Suprapubic skin (tissue), 4 donors: ENCODE results near the gene TBXAS1. TPM values are rescaled to one million over a fixed set of nuclear protein-coding genes. Genes with fewer than 3 reads are reported as not detected.

ENCODE experiments used
- DNase-seq, 2 donors: peaks; one replicate each; pipeline ENCODE4 v3.0.0-alpha.2; 2019; ENCODE audit warnings: low spot score in 2 of 2
- H3K27ac ChIP-seq: fragments of 200-600 bp; sonication (generic); one replicate; pipeline ENCODE4 v1.5.1; 2019
- H3K27me3 ChIP-seq: fragments of 200-600 bp; sonication (generic); one replicate; pipeline ENCODE4 v1.5.1; 2019
- H3K36me3 ChIP-seq: fragments of 200-600 bp; sonication (generic); one replicate; pipeline ENCODE4 v1.5.1; 2019
- H3K4me1 ChIP-seq: fragments of 200-600 bp; sonication (generic); one replicate; pipeline ENCODE4 v1.5.1; 2019
- H3K4me3 ChIP-seq: fragments of 200-600 bp; sonication (generic); one replicate; pipeline ENCODE4 v1.5.1; 2019; ENCODE audit warnings: mild to moderate bottlenecking
- H3K9me3 ChIP-seq: fragments of 200-600 bp; sonication (generic); one replicate; pipeline ENCODE4 v1.5.1; 2019
- CTCF ChIP-seq, 2 donors: fragments of 200-600 bp in 1 of 2; fragments of 450-650 bp in 1 of 2; sonication (generic) in 1 of 2; IDR thresholded peaks; one replicate each; pipeline ENCODE4 v1.5.1; 2016 to 2019; ENCODE audit warnings: antibody characterized with exemption in 2 of 2, mild to moderate bottlenecking in 1 of 2, moderate library complexity in 1 of 2
- EP300 ChIP-seq: sonication (generic); formaldehyde crosslinking; IDR thresholded peaks from one replicate; pipeline ENCODE4 v1.6.1; 2017; ENCODE audit warnings: antibody characterized with exemption
- POLR2A ChIP-seq, 2 donors: fragments of 450-650 bp; IDR thresholded peaks; one replicate each; pipeline ENCODE4 v1.6.1; 2017; ENCODE audit warnings: antibody characterized with exemption in 2 of 2, mild to moderate bottlenecking in 2 of 2, moderate library complexity in 2 of 2
- POLR2AphosphoS5 ChIP-seq, 3 donors: sonication (generic); formaldehyde crosslinking; IDR thresholded peaks; one replicate each; pipeline ENCODE4 v1.6.1; 2017; ENCODE audit warnings: antibody characterized with exemption in 3 of 3
- WGBS: methylation state at CpG from one replicate; pipeline ENCODE4 v1.1.5; 2018; 5-methylcytosine and 5-hydroxymethylcytosine counted together
- total RNA-seq, 4 donors: library from RNA; depleted of rRNA; stranded (reverse); fragments of >200 nt; gene quantifications; one replicate each; pipeline ENCODE4 v1.1.0, GENCODE V29; 2016

The TBXAS1 gene
- total RNA-seq, 4 donors from 2014 or later, result 1.4 to 2.4 (median 2.1) TPM

- H3K27me3 ChIP-seq, result no peaks in the 10 kb centered on the region
- WGBS, result 85% methylated on average over 3 of the region's 3 CpGs
- H3K9me3 ChIP-seq, result no peaks in the 10 kb centered on the region
- H3K36me3 ChIP-seq, result no peaks in the 10 kb centered on the region
- H3K27ac ChIP-seq, result no peak overlapping the region
- DNase-seq, result no peak
- no peak overlapping the region for H3K4me3 ChIP-seq
- TF ChIP-seq EP300, result no peak
- no peak for TF ChIP-seq CTCF (IDR thresholded peaks at IDR 0.05)
- TF ChIP-seq POLR2A (IDR thresholded peaks at IDR 0.05), result no peak
- TF ChIP-seq POLR2AphosphoS5 (IDR thresholded peaks at IDR 0.05), result no peak
- H3K4me1 ChIP-seq, result peaks cover 3% of the 10 kb centered on the region
Observed at GRCh38 chr7:139857791-139858190, 28.7 kb downstream of the TBXAS1 start.

GRCh38 chr7:139860090-139860775 lies 31.2 kb downstream of the TBXAS1 start:
- WGBS, result 85% methylated on average over 4 of the region's 4 CpGs
- peak overlapping the region; percentile 38 for H3K27ac ChIP-seq

GRCh38 chr7:139861803-139862202 lies 32.7 kb downstream of the TBXAS1 start:
- peaks cover 3% of the 10 kb centered on the region for H3K27me3 ChIP-seq
- TF ChIP-seq EP300, result no peak
- no peak for TF ChIP-seq POLR2AphosphoS5 (IDR thresholded peaks at IDR 0.05)
- TF ChIP-seq POLR2A (IDR thresholded peaks at IDR 0.05), result no peak
- TF ChIP-seq CTCF (IDR thresholded peaks at IDR 0.05), result no peak
- 37% methylated on average over 2 of the region's 2 CpGs for WGBS
- no peaks in the 10 kb centered on the region for H3K9me3 ChIP-seq
- H3K4me3 ChIP-seq, result no peak overlapping the region
- DNase-seq, result no peak
- H3K4me1 ChIP-seq, result no peaks in the 10 kb centered on the region
- H3K36me3 ChIP-seq, result no peaks in the 10 kb centered on the region
- H3K27ac ChIP-seq, result no peak overlapping the region

More at GRCh38 chr7:139860090-139860775, 31.2 kb downstream of the TBXAS1 start:
- no peaks in the 10 kb centered on the region for H3K4me1 ChIP-seq
- no peak for DNase-seq
- no peaks in the 10 kb centered on the region for H3K9me3 ChIP-seq
- peaks cover 3% of the 10 kb centered on the region for H3K27me3 ChIP-seq
- H3K36me3 ChIP-seq, result no peaks in the 10 kb centered on the region
- no peak for TF ChIP-seq EP300
- no peak for TF ChIP-seq CTCF (IDR thresholded peaks at IDR 0.05)
- TF ChIP-seq POLR2A (IDR thresholded peaks at IDR 0.05), result no peak
- TF ChIP-seq POLR2AphosphoS5 (IDR thresholded peaks at IDR 0.05), result no peak
- H3K4me3 ChIP-seq, result no peak overlapping the region

GRCh38 chr7:139866047-139866837 lies 37.2 kb downstream of the TBXAS1 start:
- TF ChIP-seq EP300 (no peak), POLR2AphosphoS5 (IDR thresholded peaks at IDR 0.05) (no peak), CTCF (IDR thresholded peaks at IDR 0.05) (no peak), POLR2A (IDR thresholded peaks at IDR 0.05) (no peak)
- H3K27ac ChIP-seq, result no peak overlapping the region

GRCh38 chr7:139867847-139868246 lies 38.8 kb downstream of the TBXAS1 start:
- Histone ChIP-seq H3K4me1 (peaks cover 14% of the 10 kb centered on the region), H3K27me3 (peaks cover 3% of the 10 kb centered on the region), H3K36me3 (no peaks in the 10 kb centered on the region), H3K27ac (no peak overlapping the region), H3K4me3 (no peak overlapping the region), H3K9me3 (no peaks in the 10 kb centered on the region)
- TF ChIP-seq EP300, result no peak
- no peak for TF ChIP-seq CTCF (IDR thresholded peaks at IDR 0.05)
- TF ChIP-seq POLR2A (IDR thresholded peaks at IDR 0.05), result no peak
- no peak for TF ChIP-seq POLR2AphosphoS5 (IDR thresholded peaks at IDR 0.05)
- 90% methylated on average over 8 of the region's 8 CpGs for WGBS
- DNase-seq, result no peak

More at GRCh38 chr7:139866047-139866837, 37.2 kb downstream of the TBXAS1 start:
- H3K9me3 ChIP-seq, result no peaks in the 10 kb centered on the region
- WGBS, result 94% methylated on average over 7 of the region's 7 CpGs
- H3K4me3 ChIP-seq, result no peak overlapping the region
- DNase-seq, result no peak
- H3K4me1 ChIP-seq, result peaks cover 7% of the 10 kb centered on the region
- H3K36me3 ChIP-seq, result no peaks in the 10 kb centered on the region
- H3K27me3 ChIP-seq, result peaks cover 3% of the 10 kb centered on the region
